OCI-LY1 (cell line): ENCODE measurements around the gene CTXN1.

Experiments
- H2AFZ ChIP-seq: fragments of 200-600 bp; sonication (generic), shearing (Covaris generic); 2 replicates; pipeline ENCODE4 v1.6.0; 2014; ENCODE audit warnings: antibody characterized with exemption, mild to moderate bottlenecking, low read length
- H3F3A ChIP-seq: fragments of 200-600 bp; sonication (generic), shearing (Covaris generic); 2 replicates; pipeline ENCODE4 v1.6.0; 2014; ENCODE audit warnings: mild to moderate bottlenecking, antibody characterized with exemption, low read length, moderate library complexity; ENCODE audit not compliant: insufficient read depth
- H3K27ac ChIP-seq: fragments of 200-600 bp; sonication (generic); 2 replicates; pipeline ENCODE4 v1.5.1; 2014; ENCODE audit warnings: low read length, mixed run types, mild to moderate bottlenecking, low read depth; ENCODE audit not compliant: poor library complexity, severe bottlenecking
- H3K27me3 ChIP-seq: fragments of 200-600 bp; sonication (generic); 2 replicates; pipeline ENCODE4 v1.6.0; 2014; ENCODE audit warnings: antibody characterized with exemption, mild to moderate bottlenecking, low read length, moderate library complexity; ENCODE audit not compliant: insufficient read depth
- H3K36me3 ChIP-seq: fragments of 200-600 bp; sonication (generic); 2 replicates; pipeline ENCODE4 v1.6.1; 2014; ENCODE audit warnings: mild to moderate bottlenecking, antibody characterized with exemption, low read length, moderate library complexity, mixed read lengths; ENCODE audit not compliant: insufficient read depth
- H3K4me1 ChIP-seq: fragments of 200-600 bp; sonication (generic); 2 replicates; pipeline ENCODE4 v1.5.1; 2014; ENCODE audit warnings: mild to moderate bottlenecking, low read length, moderate library complexity; ENCODE audit not compliant: insufficient read depth, severe bottlenecking
- H3K4me2 ChIP-seq: fragments of 200-600 bp; sonication (generic), shearing (Covaris generic); 2 replicates; pipeline ENCODE4 v1.6.1; 2014; ENCODE audit warnings: low read length
- H3K4me3 ChIP-seq: fragments of 200-600 bp; sonication (generic); 2 replicates; pipeline ENCODE4 v1.5.1; 2014; ENCODE audit warnings: low read length, low read depth, mild to moderate bottlenecking, mixed read lengths; ENCODE audit not compliant: poor library complexity, severe bottlenecking
- H3K79me2 ChIP-seq: fragments of 200-600 bp; shearing (Covaris generic); 2 replicates; pipeline ENCODE4 v1.6.1; 2016; ENCODE audit warnings: mixed run types, low read length, mixed read lengths; ENCODE audit not compliant: insufficient read depth
- H3K9ac ChIP-seq: fragments of 200-600 bp; sonication (generic), shearing (Covaris generic); 2 replicates; pipeline ENCODE4 v1.6.1; 2014; ENCODE audit warnings: mild to moderate bottlenecking, low read length, mixed read lengths
- H3K9me2 ChIP-seq: fragments of 200-600 bp; sonication (generic), shearing (Covaris generic); 2 replicates; pipeline ENCODE4 v1.6.1; 2014; ENCODE audit warnings: low read depth, mild to moderate bottlenecking, low read length, mixed read lengths
- H3K9me3 ChIP-seq: fragments of 200-600 bp; shearing (Covaris generic); 2 replicates; pipeline ENCODE4 v1.6.1; 2014; ENCODE audit warnings: low read length, mixed read lengths
- H4K20me1 ChIP-seq: fragments of 200-600 bp; sonication (generic), shearing (Covaris generic); 2 replicates; pipeline ENCODE4 v1.6.0; 2016; ENCODE audit warnings: mild to moderate bottlenecking, low read length; ENCODE audit not compliant: insufficient read depth
- EZH2 ChIP-seq: fragments of 200-600 bp; sonication (generic), shearing (Covaris generic); IDR thresholded peaks from 2 replicates; pipeline ENCODE4 v1.8.0; 2017; ENCODE audit warnings: borderline replicate concordance, mixed run types, mild to moderate bottlenecking, antibody characterized with exemption, low read length, moderate library complexity, mixed read lengths
- TF ChIP-seq, protein P1 (sequence below): fragments of 200-600 bp; sonication (generic), shearing (Covaris generic); IDR thresholded peaks from 2 replicates; pipeline ENCODE4 v1.5.1; 2017; ENCODE audit warnings: mild to moderate bottlenecking, antibody characterized with exemption, low read length, moderate library complexity, mixed read lengths

CTXN1 gene

GRCh38 chr19:7904074-7905020 is 21.6 kb downstream of the CTXN1 start:
- Histone ChIP-seq H3K4me3 (peak overlapping the region; percentile 99), H3K9me3 (no peaks in the 10 kb centered on the region), H2AFZ (no peak overlapping the region), H3K27me3 (no peaks in the 10 kb centered on the region), H3K9me2 (no peaks in the 10 kb centered on the region), H3F3A (no peaks in the 10 kb centered on the region), H4K20me1 (no peaks in the 10 kb centered on the region), H3K4me1 (peaks cover 22% of the 10 kb centered on the region), H3K27ac (peak overlapping the region; percentile 25), H3K79me2 (peaks cover 9% of the 10 kb centered on the region), H3K9ac (peak overlapping the region; percentile 96), H3K4me2 (peak overlapping the region; percentile 99), H3K36me3 (peaks cover 8% of the 10 kb centered on the region; the same call in 1 of the 2 replicates)
- no peak for TF ChIP-seq EZH2
- TF ChIP-seq, protein P1, sequence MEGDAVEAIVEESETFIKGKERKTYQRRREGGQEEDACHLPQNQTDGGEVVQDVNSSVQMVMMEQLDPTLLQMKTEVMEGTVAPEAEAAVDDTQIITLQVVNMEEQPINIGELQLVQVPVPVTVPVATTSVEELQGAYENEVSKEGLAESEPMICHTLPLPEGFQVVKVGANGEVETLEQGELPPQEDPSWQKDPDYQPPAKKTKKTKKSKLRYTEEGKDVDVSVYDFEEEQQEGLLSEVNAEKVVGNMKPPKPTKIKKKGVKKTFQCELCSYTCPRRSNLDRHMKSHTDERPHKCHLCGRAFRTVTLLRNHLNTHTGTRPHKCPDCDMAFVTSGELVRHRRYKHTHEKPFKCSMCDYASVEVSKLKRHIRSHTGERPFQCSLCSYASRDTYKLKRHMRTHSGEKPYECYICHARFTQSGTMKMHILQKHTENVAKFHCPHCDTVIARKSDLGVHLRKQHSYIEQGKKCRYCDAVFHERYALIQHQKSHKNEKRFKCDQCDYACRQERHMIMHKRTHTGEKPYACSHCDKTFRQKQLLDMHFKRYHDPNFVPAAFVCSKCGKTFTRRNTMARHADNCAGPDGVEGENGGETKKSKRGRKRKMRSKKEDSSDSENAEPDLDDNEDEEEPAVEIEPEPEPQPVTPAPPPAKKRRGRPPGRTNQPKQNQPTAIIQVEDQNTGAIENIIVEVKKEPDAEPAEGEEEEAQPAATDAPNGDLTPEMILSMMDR = no peak

DNA sequence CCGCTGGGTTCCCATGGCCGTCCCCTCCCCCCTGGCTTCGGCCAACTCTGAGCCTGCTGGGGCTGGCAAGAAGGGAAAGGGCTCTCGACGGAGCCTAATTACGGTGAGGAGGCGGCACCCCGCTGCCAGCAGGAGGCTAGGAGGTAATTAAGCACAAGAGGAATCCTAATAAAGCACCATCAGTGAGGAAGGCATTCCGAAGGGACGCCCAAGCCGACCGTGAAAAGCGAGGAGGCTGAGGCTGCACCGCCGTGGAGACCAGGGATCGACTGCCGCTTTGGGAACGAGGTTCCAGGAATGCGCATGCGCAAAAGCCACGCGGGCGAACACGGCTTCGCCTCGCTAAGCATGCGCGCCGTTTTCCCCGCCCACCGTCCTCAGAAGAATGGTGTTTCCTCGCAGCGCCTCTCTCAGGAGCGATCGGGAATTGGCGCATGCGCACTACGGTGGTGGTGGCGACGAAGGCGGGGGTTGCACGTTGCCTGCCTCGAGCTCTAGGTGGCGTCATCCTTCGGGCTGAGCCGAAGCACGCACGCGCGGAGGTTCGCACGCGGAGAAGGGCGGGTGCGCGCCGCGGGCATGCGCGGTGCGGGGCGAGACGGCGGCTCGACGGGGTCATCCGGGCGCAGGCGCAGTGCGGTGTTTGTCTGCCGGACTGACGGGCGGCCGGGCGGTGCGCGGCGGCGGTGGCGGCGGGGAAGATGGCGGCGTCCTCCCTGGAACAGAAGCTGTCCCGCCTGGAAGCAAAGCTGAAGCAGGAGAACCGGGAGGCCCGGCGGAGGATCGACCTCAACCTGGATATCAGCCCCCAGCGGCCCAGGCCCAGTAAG is 22.5 kb downstream of the CTXN1 start, which contains the start of gene MAP2K7:
TSS of gene MAP2K7 (plus strand) at position 634 of the 830 bp plus-strand sequence. CDS start at position 702, 68 bp downstream.
- H2AFZ ChIP-seq = no peak within 1 kb of the TSS
- H3K9me3 ChIP-seq = no peaks in the 10 kb centered on the region
- peak within 1 kb of the TSS; percentile 99 for H3K4me2 ChIP-seq
- H4K20me1 ChIP-seq = no peaks in the 10 kb centered on the region
- H3K27ac ChIP-seq = peak within 1 kb of the TSS; percentile 25
- H3K27me3 ChIP-seq = no peaks in the 10 kb centered on the region
- peak within 1 kb of the TSS; percentile 99 for H3K4me3 ChIP-seq
- TF ChIP-seq EZH2 = no peak
- TF ChIP-seq, protein P1 = peak; percentile 84
- no peaks in the 10 kb centered on the region for H3F3A ChIP-seq
- no peaks in the 10 kb centered on the region for H3K9me2 ChIP-seq
- peaks cover 9% of the 10 kb centered on the region for H3K79me2 ChIP-seq
- H3K36me3 ChIP-seq = peaks cover 8% of the 10 kb centered on the region; the same call in 1 of the 2 replicates
- peaks cover 22% of the 10 kb centered on the region for H3K4me1 ChIP-seq
- peak within 1 kb of the TSS; percentile 96 for H3K9ac ChIP-seq

- Histone ChIP-seq H3K9me3 (no peaks in the 10 kb centered on the region), H3F3A (no peaks in the 10 kb centered on the region), H3K9ac (peak overlapping the region; percentile 75), H3K9me2 (no peaks in the 10 kb centered on the region), H3K27ac (no peak overlapping the region), H2AFZ (no peak overlapping the region), H4K20me1 (no peaks in the 10 kb centered on the region), H3K4me3 (peak overlapping the region; percentile 69), H3K36me3 (peaks cover 8% of the 10 kb centered on the region; the same call in 1 of the 2 replicates), H3K4me2 (peak overlapping the region; percentile 83), H3K4me1 (peaks cover 22% of the 10 kb centered on the region), H3K27me3 (no peaks in the 10 kb centered on the region), H3K79me2 (peaks cover 9% of the 10 kb centered on the region)
- TF ChIP-seq EZH2 = no peak
- TF ChIP-seq, protein P1 = no peak
These were observed 23.1 kb downstream of the CTXN1 start for GRCh38 chr19:7902796-7903243.
